K562 (cell line): ENCODE data around the gene MOG. TPM values are rescaled to one million over a fixed set of nuclear protein-coding genes. Genes with fewer than 3 reads are reported as not detected.

Source experiments
- ARNT ChIP-seq, 2 experiments: fragments of 450-650 bp; IDR thresholded peaks; 2 replicates each; pipeline ENCODE4 v1.6.1; 2016; ENCODE audit warnings: mild to moderate bottlenecking in 1 of 2
- BRCA1 ChIP-seq, 2 experiments: fragments of 450-650 bp in 1 of 2; sonication (generic) in 1 of 2; formaldehyde crosslinking in 1 of 2; IDR thresholded peaks; 2 replicates each; pipeline versions ENCODE4 v1.5.0 to v1.6.1; 2017 to 2020; ENCODE audit warnings: mild to moderate bottlenecking in 1 of 2, missing genetic modification reagents in 1 of 2
- CCNT2 ChIP-seq: IDR thresholded peaks from 2 replicates; pipeline ENCODE4 v1.6.1; 2011; ENCODE audit warnings: borderline replicate concordance, low read depth, mild to moderate bottlenecking, moderate library complexity, mixed read lengths, low read length; ENCODE audit not compliant: insufficient read length; ENCODE audit errors: extremely low read depth
- CHCHD3 ChIP-seq: fragments of 250-450 bp; sonication (Bioruptor Pico); IDR thresholded peaks from 2 replicates; pipeline ENCODE4 v2.1.2; 2022; ENCODE audit warnings: mild to moderate bottlenecking
- FUS ChIP-seq: fragments of 200-400 bp; formaldehyde crosslinking; optimal IDR thresholded peaks from 2 replicates; pipeline ENCODE3; 2017; ENCODE audit warnings: low read depth, low read length
- HMGN3 ChIP-seq: IDR thresholded peaks from 2 replicates; pipeline ENCODE4 v1.6.1; 2011; ENCODE audit warnings: borderline replicate concordance, low read depth, mild to moderate bottlenecking, mixed read lengths, low read length; ENCODE audit not compliant: insufficient read length; ENCODE audit errors: extremely low read depth
- KDM1A ChIP-seq, 2 experiments: fragments of 450-650 bp; IDR thresholded peaks; 2 replicates each; pipeline ENCODE4 v1.6.1; 2016; ENCODE audit warnings: mild to moderate bottlenecking in 2 of 2
- KDM4B ChIP-seq, 2 experiments: fragments of 450-650 bp in 1 of 2; sonication (generic) in 1 of 2; IDR thresholded peaks; 2 replicates each; pipeline ENCODE4 v1.6.1; 2016 to 2017; ENCODE audit warnings: borderline replicate concordance in 2 of 2, antibody characterized with exemption in 1 of 2, low read depth in 1 of 2, mild to moderate bottlenecking in 1 of 2
- MAFF ChIP-seq: IDR thresholded peaks from 2 replicates; pipeline ENCODE4 v1.6.1; 2012; ENCODE audit warnings: low read length, improper control_type of control experiment
- PCBP2 ChIP-seq: fragments of 200-400 bp; formaldehyde crosslinking; IDR thresholded peaks from 2 replicates; pipeline ENCODE4 v1.6.1; 2018; ENCODE audit warnings: low read length, low read depth, mild to moderate bottlenecking, moderate library complexity; ENCODE audit not compliant: poor library complexity, severe bottlenecking
- SREBF2 ChIP-seq: sonication (generic); formaldehyde crosslinking; IDR thresholded peaks from 2 replicates; pipeline ENCODE4 v1.4.0; 2020; ENCODE audit warnings: mild to moderate bottlenecking, missing genetic modification reagents
- ZC3H11A ChIP-seq: IDR thresholded peaks from 2 replicates; pipeline ENCODE4 v1.6.1; 2012; ENCODE audit warnings: low read depth, low read length, improper control_type of control experiment
- ZNF766 ChIP-seq: fragments of 200-800 bp; sonication (Bioruptor generic); conservative IDR thresholded peaks from 2 replicates; pipeline ENCODE4 v1.6.1; 2016; ENCODE audit warnings: missing genetic modification characterization, missing compliant biosample characterization
- polyA plus RNA-seq, 8 experiments: library from polyadenylated mRNA; depleted of rRNA in 4 of 8; stranded (reverse) in 5 of 8; unstranded in 3 of 8; fragments of >200 nt; fragmentation: Nextera tagmentation in 2 of 8; fragmentation: Illumina TruSeq in 1 of 8; extraction: Ambion mirVana in 2 of 8; extraction: Trizol in 1 of 8; gene quantifications; 2 replicates each; pipeline versions ENCODE4 v1.2.1 to v1.2.3, GENCODE V29; 2011 to 2014; ENCODE audit warnings: inconsistent platforms in 1 of 8, missing spikeins in 1 of 8
- total RNA-seq, 7 experiments: library from RNA; depleted of rRNA in 6 of 7; stranded (reverse); fragments of >200 nt in 6 of 7; fragmentation: Illumina TruSeq in 2 of 7; extraction: Trizol in 2 of 7; gene quantifications; 2 replicates each; pipeline versions ENCODE4 v1.2.1 to v1.2.3, GENCODE V29; 2011 to 2021; ENCODE audit warnings: low replicate concordance in 1 of 7
- TF ChIP-seq, protein P1 (sequence below): fragments of 450-650 bp; formaldehyde crosslinking; IDR thresholded peaks from 2 replicates; pipeline ENCODE4 v1.4.0; 2022; ENCODE audit warnings: missing genetic modification characterization
- TF ChIP-seq, protein P2 (sequence below): fragments of 250-450 bp; sonication (Bioruptor Pico); IDR thresholded peaks from 2 replicates; pipeline ENCODE4 v1.9.0; 2021; ENCODE audit warnings: mild to moderate bottlenecking
- TF ChIP-seq, protein P3 (sequence below): fragments of 450-650 bp; IDR thresholded peaks from 2 replicates; pipeline ENCODE4 v1.6.1; 2016; ENCODE audit warnings: missing biosample characterization, missing genetic modification characterization
- TF ChIP-seq, protein P4 (sequence below): fragments of 150-350 bp; IDR thresholded peaks from 2 replicates; pipeline ENCODE4 v1.6.1; 2014; ENCODE audit warnings: low read depth, mild to moderate bottlenecking, low read length, borderline replicate concordance
- TF ChIP-seq, protein P5 (sequence below), 2 experiments: IDR thresholded peaks; 2 replicates each; pipeline ENCODE4 v1.6.1; 2012; ENCODE audit warnings: improper control_type of control experiment in 2 of 2, low read depth in 2 of 2, low read length in 2 of 2, borderline replicate concordance in 1 of 2

Gene MOG
- total and polyA plus RNA-seq, 9 of the 15 experiments (the other 6 are each of a cell fraction or from before 2014, with no cell fraction given): not detected

DNA sequence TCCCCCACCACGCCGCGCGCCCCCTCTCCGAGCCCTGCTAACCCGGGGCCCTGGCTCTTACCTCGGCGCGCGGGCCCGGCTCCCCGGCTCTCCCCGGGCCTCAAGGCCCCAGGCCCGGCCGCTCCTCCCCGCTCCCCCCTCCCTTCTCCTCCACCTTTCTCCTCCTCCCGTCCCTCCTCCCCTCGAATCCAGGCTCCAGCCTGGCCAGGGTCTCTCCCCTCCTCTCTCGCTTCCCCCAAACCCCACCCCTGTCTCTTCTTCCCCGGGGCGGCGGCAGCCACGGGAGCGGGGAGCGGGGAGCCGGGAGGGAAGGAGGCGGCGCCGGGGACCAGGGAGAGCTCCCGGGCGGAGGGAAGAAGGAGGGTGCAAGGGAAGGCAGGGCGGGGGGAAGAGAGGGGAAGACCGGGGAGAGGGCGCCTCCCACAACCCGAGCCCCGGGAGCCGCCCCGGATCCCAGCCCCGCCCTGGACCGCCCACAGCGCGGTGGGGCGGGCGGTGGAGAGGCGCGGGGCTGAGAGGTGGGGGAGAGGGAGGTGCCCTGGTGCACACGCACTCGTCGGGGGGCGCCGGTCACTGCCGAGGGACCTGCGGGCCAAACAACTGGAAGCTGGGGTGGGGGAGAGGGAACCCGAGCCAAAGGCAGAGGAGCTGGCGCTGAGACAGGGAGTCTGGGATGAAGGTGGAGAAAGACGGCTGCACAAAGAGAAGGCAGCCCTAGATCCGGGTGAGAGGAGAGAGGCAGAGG is 23.9 kb upstream of the MOG start, which contains the start of gene GABBR1 (continued):
- TF ChIP-seq HMGN3 (peak; percentile 35), FUS (no peak), ZC3H11A (no peak), PCBP2 (peak; percentile 13), ZNF766 (no peak), MAFF (no peak), BRCA1 (IDR thresholded peaks at IDR 0.05) (no peak), BRCA1 (CRISPR knock-in tag; IDR thresholded peaks at IDR 0.05) (no peak), SREBF2 (CRISPR knock-in tag) (no peak), KDM1A (IDR thresholded peaks at IDR 0.05) (no peak), CHCHD3 (CRISPR knock-in tag) (no peak), ARNT (IDR thresholded peaks at IDR 0.05) (no peak), CCNT2 (peak; percentile 84), KDM4B (IDR thresholded peaks at IDR 0.05; ENCODE audit: borderline replicate concordance in 2 of 2, low read depth in 1 of 2) (peak in 1 of 2 experiments; percentile 84; a peak in 1 of 4 replicates)
- TF ChIP-seq, protein P1, sequence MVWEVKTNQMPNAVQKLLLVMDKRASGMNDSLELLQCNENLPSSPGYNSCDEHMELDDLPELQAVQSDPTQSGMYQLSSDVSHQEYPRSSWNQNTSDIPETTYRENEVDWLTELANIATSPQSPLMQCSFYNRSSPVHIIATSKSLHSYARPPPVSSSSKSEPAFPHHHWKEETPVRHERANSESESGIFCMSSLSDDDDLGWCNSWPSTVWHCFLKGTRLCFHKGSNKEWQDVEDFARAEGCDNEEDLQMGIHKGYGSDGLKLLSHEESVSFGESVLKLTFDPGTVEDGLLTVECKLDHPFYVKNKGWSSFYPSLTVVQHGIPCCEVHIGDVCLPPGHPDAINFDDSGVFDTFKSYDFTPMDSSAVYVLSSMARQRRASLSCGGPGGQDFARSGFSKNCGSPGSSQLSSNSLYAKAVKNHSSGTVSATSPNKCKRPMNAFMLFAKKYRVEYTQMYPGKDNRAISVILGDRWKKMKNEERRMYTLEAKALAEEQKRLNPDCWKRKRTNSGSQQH (CRISPR knock-in tag): 0 out of 2 replicates have a peak, but pooled peaks have one; percentile 12
- TF ChIP-seq, protein P2, sequence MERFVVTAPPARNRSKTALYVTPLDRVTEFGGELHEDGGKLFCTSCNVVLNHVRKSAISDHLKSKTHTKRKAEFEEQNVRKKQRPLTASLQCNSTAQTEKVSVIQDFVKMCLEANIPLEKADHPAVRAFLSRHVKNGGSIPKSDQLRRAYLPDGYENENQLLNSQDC: 0 out of 2 replicates have a peak, but pooled peaks have one; percentile 38
- TF ChIP-seq, protein P3, sequence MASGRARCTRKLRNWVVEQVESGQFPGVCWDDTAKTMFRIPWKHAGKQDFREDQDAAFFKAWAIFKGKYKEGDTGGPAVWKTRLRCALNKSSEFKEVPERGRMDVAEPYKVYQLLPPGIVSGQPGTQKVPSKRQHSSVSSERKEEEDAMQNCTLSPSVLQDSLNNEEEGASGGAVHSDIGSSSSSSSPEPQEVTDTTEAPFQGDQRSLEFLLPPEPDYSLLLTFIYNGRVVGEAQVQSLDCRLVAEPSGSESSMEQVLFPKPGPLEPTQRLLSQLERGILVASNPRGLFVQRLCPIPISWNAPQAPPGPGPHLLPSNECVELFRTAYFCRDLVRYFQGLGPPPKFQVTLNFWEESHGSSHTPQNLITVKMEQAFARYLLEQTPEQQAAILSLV (tag): no peak
- TF ChIP-seq, protein P4, sequence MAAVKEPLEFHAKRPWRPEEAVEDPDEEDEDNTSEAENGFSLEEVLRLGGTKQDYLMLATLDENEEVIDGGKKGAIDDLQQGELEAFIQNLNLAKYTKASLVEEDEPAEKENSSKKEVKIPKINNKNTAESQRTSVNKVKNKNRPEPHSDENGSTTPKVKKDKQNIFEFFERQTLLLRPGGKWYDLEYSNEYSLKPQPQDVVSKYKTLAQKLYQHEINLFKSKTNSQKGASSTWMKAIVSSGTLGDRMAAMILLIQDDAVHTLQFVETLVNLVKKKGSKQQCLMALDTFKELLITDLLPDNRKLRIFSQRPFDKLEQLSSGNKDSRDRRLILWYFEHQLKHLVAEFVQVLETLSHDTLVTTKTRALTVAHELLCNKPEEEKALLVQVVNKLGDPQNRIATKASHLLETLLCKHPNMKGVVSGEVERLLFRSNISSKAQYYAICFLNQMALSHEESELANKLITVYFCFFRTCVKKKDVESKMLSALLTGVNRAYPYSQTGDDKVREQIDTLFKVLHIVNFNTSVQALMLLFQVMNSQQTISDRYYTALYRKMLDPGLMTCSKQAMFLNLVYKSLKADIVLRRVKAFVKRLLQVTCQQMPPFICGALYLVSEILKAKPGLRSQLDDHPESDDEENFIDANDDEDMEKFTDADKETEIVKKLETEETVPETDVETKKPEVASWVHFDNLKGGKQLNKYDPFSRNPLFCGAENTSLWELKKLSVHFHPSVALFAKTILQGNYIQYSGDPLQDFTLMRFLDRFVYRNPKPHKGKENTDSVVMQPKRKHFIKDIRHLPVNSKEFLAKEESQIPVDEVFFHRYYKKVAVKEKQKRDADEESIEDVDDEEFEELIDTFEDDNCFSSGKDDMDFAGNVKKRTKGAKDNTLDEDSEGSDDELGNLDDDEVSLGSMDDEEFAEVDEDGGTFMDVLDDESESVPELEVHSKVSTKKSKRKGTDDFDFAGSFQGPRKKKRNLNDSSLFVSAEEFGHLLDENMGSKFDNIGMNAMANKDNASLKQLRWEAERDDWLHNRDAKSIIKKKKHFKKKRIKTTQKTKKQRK: no peak
- TF ChIP-seq, protein P5, sequence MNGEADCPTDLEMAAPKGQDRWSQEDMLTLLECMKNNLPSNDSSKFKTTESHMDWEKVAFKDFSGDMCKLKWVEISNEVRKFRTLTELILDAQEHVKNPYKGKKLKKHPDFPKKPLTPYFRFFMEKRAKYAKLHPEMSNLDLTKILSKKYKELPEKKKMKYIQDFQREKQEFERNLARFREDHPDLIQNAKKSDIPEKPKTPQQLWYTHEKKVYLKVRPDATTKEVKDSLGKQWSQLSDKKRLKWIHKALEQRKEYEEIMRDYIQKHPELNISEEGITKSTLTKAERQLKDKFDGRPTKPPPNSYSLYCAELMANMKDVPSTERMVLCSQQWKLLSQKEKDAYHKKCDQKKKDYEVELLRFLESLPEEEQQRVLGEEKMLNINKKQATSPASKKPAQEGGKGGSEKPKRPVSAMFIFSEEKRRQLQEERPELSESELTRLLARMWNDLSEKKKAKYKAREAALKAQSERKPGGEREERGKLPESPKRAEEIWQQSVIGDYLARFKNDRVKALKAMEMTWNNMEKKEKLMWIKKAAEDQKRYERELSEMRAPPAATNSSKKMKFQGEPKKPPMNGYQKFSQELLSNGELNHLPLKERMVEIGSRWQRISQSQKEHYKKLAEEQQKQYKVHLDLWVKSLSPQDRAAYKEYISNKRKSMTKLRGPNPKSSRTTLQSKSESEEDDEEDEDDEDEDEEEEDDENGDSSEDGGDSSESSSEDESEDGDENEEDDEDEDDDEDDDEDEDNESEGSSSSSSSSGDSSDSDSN (IDR thresholded peaks at IDR 0.05; ENCODE audit: borderline replicate concordance in 1 of 2, low read depth in 2 of 2, low read length in 2 of 2): peak; percentile 70 to 91
